ENCODE data around the gene GSTM3. TPM values are rescaled to one million over a fixed set of nuclear protein-coding genes. Genes with fewer than 3 reads are reported as not detected.
A peak's percentile ranks its signal among the peaks of the same experiment; 100 is the strongest.
"Not testable (repeated sequence)": the region's sequence is repeated elsewhere in the genome, so short reads cannot be mapped to it uniquely, and the experiment has no call there.

Gene GSTM3
- total RNA-seq, 2 donors from 2014 or later, result 46.8 to 68.7 TPM

DNA sequence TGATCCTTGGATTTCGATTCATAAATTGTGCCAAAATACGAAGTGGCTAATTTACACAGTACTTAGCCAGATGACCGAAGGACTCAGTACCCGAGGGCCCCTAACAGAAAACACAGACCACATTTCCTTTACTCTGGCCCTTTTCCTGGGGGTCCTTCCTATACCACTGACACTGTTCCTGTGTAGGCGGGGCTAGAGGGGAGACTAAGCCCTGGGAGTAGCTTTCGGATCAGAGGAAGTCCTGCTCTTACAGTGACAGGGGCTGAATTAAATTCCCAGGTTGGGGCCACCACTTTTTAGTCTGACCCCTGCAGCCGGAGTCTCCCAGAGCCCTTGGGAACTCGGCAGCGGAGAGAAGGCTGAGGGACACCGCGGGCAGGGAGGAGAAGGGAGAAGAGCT, 53.7 kb downstream of the GSTM3 start:
- intact Hi-C loops (cut with DNase I); DNase-seq: not testable (repeated sequence)
- peak in 1 of 2 donors; percentile 21 for ATAC-seq

DNA sequence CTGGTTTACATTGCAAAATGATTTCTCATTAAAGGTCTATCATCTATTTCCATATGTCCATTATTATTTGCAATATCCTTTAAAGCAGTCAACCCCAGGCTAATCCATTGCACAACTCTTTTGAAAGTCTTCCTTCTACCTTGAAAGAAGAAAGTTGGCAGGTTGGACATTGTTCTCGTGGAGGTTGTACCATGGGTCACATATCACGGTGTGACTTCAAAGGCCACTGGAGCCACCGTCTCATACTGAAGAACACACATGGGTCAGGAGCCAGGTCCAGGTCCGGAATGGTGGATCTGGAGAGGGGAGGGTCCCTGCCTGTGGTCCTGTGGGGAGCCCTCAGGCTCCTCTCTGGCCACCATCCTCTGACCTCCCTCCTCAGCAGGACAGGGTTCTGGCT, 54.9 kb downstream of the GSTM3 start:
- ATAC-seq; intact Hi-C loops (cut with DNase I); DNase-seq: not testable (repeated sequence)

DNA sequence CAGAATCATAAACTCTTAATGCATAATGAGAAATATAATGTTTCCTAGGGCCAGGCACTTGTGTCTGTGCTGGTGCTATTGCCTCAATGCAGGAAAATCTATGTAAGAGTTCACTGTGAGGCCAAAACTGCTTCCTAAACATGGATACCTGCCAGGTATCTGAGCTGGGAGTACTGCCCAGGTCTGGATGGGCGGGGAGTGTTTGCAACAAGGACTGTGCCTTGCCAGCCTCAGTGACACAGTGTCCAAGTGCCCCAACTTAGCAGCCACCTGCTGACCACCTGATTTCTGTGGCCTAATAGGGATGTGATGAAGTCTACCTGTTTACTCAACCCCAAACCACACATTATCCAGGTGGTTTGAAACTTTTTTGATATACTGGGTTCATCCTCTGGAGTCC, 55.4 kb downstream of the GSTM3 start:
- intact Hi-C loops (cut with DNase I); ATAC-seq; DNase-seq: not testable (repeated sequence)

DNA sequence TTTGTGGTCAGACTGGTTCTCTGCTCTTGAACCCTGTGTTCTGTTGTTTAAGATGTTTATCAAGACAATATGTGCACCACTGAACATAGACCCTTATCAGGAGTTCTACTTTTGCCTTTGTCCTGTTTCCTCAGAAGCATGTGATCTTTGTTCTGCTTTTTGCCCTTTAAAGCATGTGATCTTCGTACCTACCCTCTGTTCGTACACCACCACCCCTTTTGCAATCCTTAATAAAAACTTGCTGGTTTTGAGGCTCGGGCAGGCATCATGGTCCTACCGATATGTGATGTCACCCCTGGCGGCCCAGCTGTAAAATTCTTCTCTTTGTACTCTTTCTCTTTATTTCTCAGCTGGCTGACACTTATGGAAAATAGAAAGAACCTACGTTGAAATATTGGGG, 56.1 kb downstream of the GSTM3 start:
- ATAC-seq; DNase-seq; intact Hi-C loops (cut with DNase I): not testable (repeated sequence)

Other genes starting within 250 kb of the GSTM3 start
- 1 to 10 TPM; 5.8 to 5.9 TPM for gene CYB561D1, start 246.9 kb downstream of the GSTM3 start, total RNA-seq
- gene AMIGO1, start 231.3 kb downstream of the GSTM3 start, total RNA-seq, result 10 to 100 TPM in 1 of 2 donors, 1 to 10 TPM in 1; 9.3 to 12.6 TPM
- under 1 TPM in 1 of 2 donors, not detected in 1; 0.55 TPM for gene GPR61, start 201.2 kb downstream of the GSTM3 start, total RNA-seq
- 1 to 10 TPM; 3.4 to 4.6 TPM for gene GNAI3, start 192.4 kb downstream of the GSTM3 start, total RNA-seq
- not detected for gene GNAT2, start 121.4 kb downstream of the GSTM3 start, total RNA-seq
- 10 to 100 TPM; 13.1 to 25.8 TPM for gene AMPD2, start 121.2 kb downstream of the GSTM3 start, total RNA-seq
- gene GSTM4, start 84.9 kb downstream of the GSTM3 start, total RNA-seq, result 10 to 100 TPM; 27.5 to 32.5 TPM
- gene GSTM2, start 73.0 kb downstream of the GSTM3 start, total RNA-seq, result 10 to 100 TPM; 36.7 to 44.4 TPM
- not detected for gene GSTM1, start 53.2 kb downstream of the GSTM3 start, total RNA-seq
- 1 to 10 TPM; 3.0 to 6.9 TPM for gene GSTM5, start 28.8 kb downstream of the GSTM3 start, total RNA-seq
- not detected for gene EPS8L3, start 22.9 kb upstream of the GSTM3 start, total RNA-seq
- 10 to 100 TPM; 30.8 to 44.1 TPM for gene CSF1, start 169.8 kb upstream of the GSTM3 start, total RNA-seq
- gene AHCYL1, start 243.7 kb upstream of the GSTM3 start, total RNA-seq, result 10 to 100 TPM; 42.9 to 55.7 TPM